ENCODE results near the gene CACNA1I. TPM values are rescaled to one million over a fixed set of nuclear protein-coding genes. Genes with fewer than 3 reads are reported as not detected.

CACNA1I gene
- total and polyA plus RNA-seq, 2 experiments from 2014 or later, result 0.42 to 2.4 TPM

- H3K27ac Mint-ChIP-seq, result no peak overlapping the region
- no peaks in the 10 kb centered on the region for H4K20me1 ChIP-seq (replicated peaks; ENCODE audit: insufficient read depth)
These were observed 10.8 kb downstream of the CACNA1I start for GRCh38 chr22:39581303-39581702.

More at GRCh38 chr22:39581303-39581702, 10.8 kb downstream of the CACNA1I start:
- Histone ChIP-seq H3K4me2 (no peak overlapping the region), H3K79me2 (replicated peaks; ENCODE audit: insufficient read depth) (no peaks in the 10 kb centered on the region), H3K4me1 (ENCODE audit: insufficient read depth) (peaks cover 4% of the 10 kb centered on the region; the same call in 1 of the 2 replicates), H3K27me3 (ENCODE audit: insufficient read depth) (no peaks in the 10 kb centered on the region), H3K4me3 (no peak overlapping the region), H3F3A (replicated peaks; ENCODE audit: low read depth) (no peaks in the 10 kb centered on the region), H3K9me2 (ENCODE audit: insufficient read depth) (peaks cover 8% of the 10 kb centered on the region; the same call in 1 of the 2 replicates), H2AFZ (no peak overlapping the region), H3K36me3 (ENCODE audit: insufficient read depth) (no peaks in the 10 kb centered on the region), H3K27ac (ENCODE audit: low read depth) (no peak overlapping the region)
- Mint-ChIP-seq H3K9me3 (no peaks in the 10 kb centered on the region; the same call in 2 of the 3 replicates), H3K4me1 (peaks cover 11% of the 10 kb centered on the region), H3K4me3 (no peak overlapping the region), H3K36me3 (ENCODE audit: low read depth) (no peaks in the 10 kb centered on the region; the same call in 2 of the 3 replicates), H3K27me3 (ENCODE audit: insufficient read depth, low read depth, poor library complexity) (peaks cover 5% of the 10 kb centered on the region)
- no peak for DNase-seq (ENCODE audit: low spot score)
- no peak for TF ChIP-seq NANOG (IDR thresholded peaks at IDR 0.05; ENCODE audit: borderline replicate concordance)
- no peak for TF ChIP-seq EZH2 (IDR thresholded peaks at IDR 0.05; ENCODE audit: low read depth, unreplicated experiment)
- TF ChIP-seq STAT1 (IDR thresholded peaks at IDR 0.05; ENCODE audit: unreplicated experiment), result no peak
- TF ChIP-seq ZNF331 (CRISPR knock-in tag; IDR thresholded peaks at IDR 0.05; ENCODE audit: low read depth), result no peak
- TF ChIP-seq CREB1 (CRISPR knock-in tag; IDR thresholded peaks at IDR 0.05; ENCODE audit: low read depth), result no peak
- TF ChIP-seq, protein P1, sequence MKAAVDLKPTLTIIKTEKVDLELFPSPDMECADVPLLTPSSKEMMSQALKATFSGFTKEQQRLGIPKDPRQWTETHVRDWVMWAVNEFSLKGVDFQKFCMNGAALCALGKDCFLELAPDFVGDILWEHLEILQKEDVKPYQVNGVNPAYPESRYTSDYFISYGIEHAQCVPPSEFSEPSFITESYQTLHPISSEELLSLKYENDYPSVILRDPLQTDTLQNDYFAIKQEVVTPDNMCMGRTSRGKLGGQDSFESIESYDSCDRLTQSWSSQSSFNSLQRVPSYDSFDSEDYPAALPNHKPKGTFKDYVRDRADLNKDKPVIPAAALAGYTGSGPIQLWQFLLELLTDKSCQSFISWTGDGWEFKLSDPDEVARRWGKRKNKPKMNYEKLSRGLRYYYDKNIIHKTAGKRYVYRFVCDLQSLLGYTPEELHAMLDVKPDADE (IDR thresholded peaks at IDR 0.05), result no peak
- no peak for TF ChIP-seq POLR2AphosphoS5 (IDR thresholded peaks at IDR 0.05; ENCODE audit: low read depth)
- no peak for TF ChIP-seq ZNF462 (CRISPR knock-in tag; IDR thresholded peaks at IDR 0.05)
- TF ChIP-seq, protein P2, sequence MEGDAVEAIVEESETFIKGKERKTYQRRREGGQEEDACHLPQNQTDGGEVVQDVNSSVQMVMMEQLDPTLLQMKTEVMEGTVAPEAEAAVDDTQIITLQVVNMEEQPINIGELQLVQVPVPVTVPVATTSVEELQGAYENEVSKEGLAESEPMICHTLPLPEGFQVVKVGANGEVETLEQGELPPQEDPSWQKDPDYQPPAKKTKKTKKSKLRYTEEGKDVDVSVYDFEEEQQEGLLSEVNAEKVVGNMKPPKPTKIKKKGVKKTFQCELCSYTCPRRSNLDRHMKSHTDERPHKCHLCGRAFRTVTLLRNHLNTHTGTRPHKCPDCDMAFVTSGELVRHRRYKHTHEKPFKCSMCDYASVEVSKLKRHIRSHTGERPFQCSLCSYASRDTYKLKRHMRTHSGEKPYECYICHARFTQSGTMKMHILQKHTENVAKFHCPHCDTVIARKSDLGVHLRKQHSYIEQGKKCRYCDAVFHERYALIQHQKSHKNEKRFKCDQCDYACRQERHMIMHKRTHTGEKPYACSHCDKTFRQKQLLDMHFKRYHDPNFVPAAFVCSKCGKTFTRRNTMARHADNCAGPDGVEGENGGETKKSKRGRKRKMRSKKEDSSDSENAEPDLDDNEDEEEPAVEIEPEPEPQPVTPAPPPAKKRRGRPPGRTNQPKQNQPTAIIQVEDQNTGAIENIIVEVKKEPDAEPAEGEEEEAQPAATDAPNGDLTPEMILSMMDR (conservative IDR thresholded peaks at IDR 0.05; ENCODE audit: low read depth in 2 of 2), result no peak
- TF ChIP-seq EZH2phosphoT487 (IDR thresholded peaks at IDR 0.05; ENCODE audit: unreplicated experiment), result no peak
- no peak for TF ChIP-seq JUNB (IDR thresholded peaks at IDR 0.05; ENCODE audit: unreplicated experiment)
- no peak for TF ChIP-seq REST (IDR thresholded peaks at IDR 0.05; ENCODE audit: unreplicated experiment)
- no peak for TF ChIP-seq ZNF114 (CRISPR knock-in tag; IDR thresholded peaks at IDR 0.05)
- no peak for ATAC-seq

All from GM23338 (cell line).